GM12878 (cell line): ENCODE results near the gene DDX55. TPM values are rescaled to one million over a fixed set of nuclear protein-coding genes. Genes with fewer than 3 reads are reported as not detected.

Source experiments
- ATF7 ChIP-seq: fragments of 450-650 bp; IDR thresholded peaks from 2 replicates; pipeline ENCODE4 v1.6.1; 2016; ENCODE audit warnings: low read depth, mild to moderate bottlenecking
- EGR1 ChIP-seq, 2 experiments: IDR thresholded peaks; 1 replicate in 1 of 2; 2 replicates in 1 of 2; pipeline ENCODE4 v1.6.1; 2011 to 2012; ENCODE audit warnings: low read depth in 2 of 2, low read length in 2 of 2, borderline replicate concordance in 1 of 2, mild to moderate bottlenecking in 1 of 2, moderate library complexity in 1 of 2
- EP300 ChIP-seq, 2 experiments: fragments of 150-350 bp in 1 of 2; IDR thresholded peaks; 2 replicates each; pipeline ENCODE4 v1.6.1; 2011 to 2012; ENCODE audit warnings: low read depth in 2 of 2, low read length in 2 of 2, borderline replicate concordance in 1 of 2, improper control_type of control experiment in 1 of 2, inconsistent platforms in 1 of 2; ENCODE audit not compliant: control insufficient read depth in 1 of 2
- HDGF ChIP-seq: fragments of 450-650 bp; IDR thresholded peaks from 2 replicates; pipeline ENCODE4 v1.6.1; 2016; ENCODE audit warnings: antibody characterized with exemption
- KAT2A ChIP-seq: conservative IDR thresholded peaks from 2 replicates; pipeline ENCODE4 v1.6.1; 2011; ENCODE audit warnings: low read depth, low read length; ENCODE audit not compliant: control insufficient read depth
- LARP7 ChIP-seq: fragments of 450-650 bp; IDR thresholded peaks from 2 replicates; pipeline ENCODE4 v1.6.1; 2017; ENCODE audit warnings: mild to moderate bottlenecking
- PAX8 ChIP-seq: fragments of 450-650 bp; IDR thresholded peaks from 2 replicates; pipeline ENCODE4 v1.6.1; 2017; ENCODE audit warnings: mild to moderate bottlenecking, moderate library complexity
- RB1 ChIP-seq: fragments of 450-650 bp; formaldehyde crosslinking; IDR thresholded peaks from 2 replicates; pipeline ENCODE4 v1.6.1; 2017; ENCODE audit warnings: mild to moderate bottlenecking, borderline replicate concordance
- RCOR1 ChIP-seq: conservative IDR thresholded peaks from 2 replicates; pipeline ENCODE4 v1.6.1; 2012; ENCODE audit warnings: low read depth, low read length, improper control_type of control experiment
- RELA ChIP-seq: fragments of 450-650 bp; IDR thresholded peaks from 2 replicates; pipeline ENCODE4 v1.8.0; 2014; ENCODE audit warnings: borderline replicate concordance; ENCODE audit not compliant: partially characterized antibody
- SREBF1 ChIP-seq: IDR thresholded peaks from 2 replicates; pipeline ENCODE4 v1.6.1; 2012; ENCODE audit warnings: mild to moderate bottlenecking, low read length
- ZSCAN29 ChIP-seq: fragments of 450-650 bp; IDR thresholded peaks from 2 replicates; pipeline ENCODE4 v1.6.1; 2017; ENCODE audit warnings: mild to moderate bottlenecking, moderate library complexity
- polyA plus RNA-seq, 11 experiments: library from polyadenylated mRNA; depleted of rRNA in 4 of 11; unstranded in 6 of 11; stranded (reverse) in 5 of 11; fragments of >200 nt; fragmentation: Nextera tagmentation in 4 of 11; fragmentation: Illumina TruSeq in 1 of 11; extraction: Ambion mirVana in 4 of 11; extraction: Trizol in 1 of 11; gene quantifications; 1 replicate in 1 of 11; 2 replicates in 10 of 11; pipeline versions ENCODE4 v1.2.1 to v1.2.3, GENCODE V29; 2011 to 2016; ENCODE audit warnings: inconsistent platforms in 2 of 11, missing spikeins in 2 of 11, low read depth in 1 of 11
- total RNA-seq, 4 experiments: library from RNA; depleted of rRNA in 3 of 4; stranded (reverse); fragments of >200 nt in 3 of 4; fragmentation: Illumina TruSeq in 1 of 4; extraction: Trizol in 1 of 4; gene quantifications; 2 replicates each; pipeline versions ENCODE4 v1.2.1 to v1.2.3, GENCODE V29; 2013 to 2021
- TF ChIP-seq, protein P1 (sequence below): fragments of 450-650 bp; formaldehyde crosslinking; IDR thresholded peaks from 2 replicates; pipeline ENCODE4 v1.4.0; 2022; ENCODE audit warnings: mild to moderate bottlenecking, moderate library complexity
- TF ChIP-seq, protein P2 (sequence below): IDR thresholded peaks from 2 replicates; pipeline ENCODE4 v1.6.1; 2011; ENCODE audit warnings: low read depth, mild to moderate bottlenecking, low read length, moderate library complexity, borderline replicate concordance; ENCODE audit errors: extremely low read depth
- TF ChIP-seq, protein P3 (sequence below): IDR thresholded peaks from 2 replicates; pipeline ENCODE4 v1.6.1; 2012; ENCODE audit warnings: mild to moderate bottlenecking, low read depth, low read length
- TF ChIP-seq, protein P4 (sequence below): IDR thresholded peaks from 2 replicates; pipeline ENCODE4 v1.6.1; 2011; ENCODE audit warnings: borderline replicate concordance, low read depth, mild to moderate bottlenecking, moderate library complexity, low read length; ENCODE audit not compliant: insufficient read depth, poor library complexity, severe bottlenecking
- TF ChIP-seq, protein P5 (sequence below): IDR thresholded peaks from 2 replicates; pipeline ENCODE4 v1.6.1; 2012; ENCODE audit warnings: low read depth, low read length, improper control_type of control experiment

DDX55 gene
- total and polyA plus RNA-seq, 10 of the 15 experiments (the other 5 are each of a cell fraction or from before 2014, with no cell fraction given): 4.5 to 42.4 (median 33.4) TPM

DNA sequence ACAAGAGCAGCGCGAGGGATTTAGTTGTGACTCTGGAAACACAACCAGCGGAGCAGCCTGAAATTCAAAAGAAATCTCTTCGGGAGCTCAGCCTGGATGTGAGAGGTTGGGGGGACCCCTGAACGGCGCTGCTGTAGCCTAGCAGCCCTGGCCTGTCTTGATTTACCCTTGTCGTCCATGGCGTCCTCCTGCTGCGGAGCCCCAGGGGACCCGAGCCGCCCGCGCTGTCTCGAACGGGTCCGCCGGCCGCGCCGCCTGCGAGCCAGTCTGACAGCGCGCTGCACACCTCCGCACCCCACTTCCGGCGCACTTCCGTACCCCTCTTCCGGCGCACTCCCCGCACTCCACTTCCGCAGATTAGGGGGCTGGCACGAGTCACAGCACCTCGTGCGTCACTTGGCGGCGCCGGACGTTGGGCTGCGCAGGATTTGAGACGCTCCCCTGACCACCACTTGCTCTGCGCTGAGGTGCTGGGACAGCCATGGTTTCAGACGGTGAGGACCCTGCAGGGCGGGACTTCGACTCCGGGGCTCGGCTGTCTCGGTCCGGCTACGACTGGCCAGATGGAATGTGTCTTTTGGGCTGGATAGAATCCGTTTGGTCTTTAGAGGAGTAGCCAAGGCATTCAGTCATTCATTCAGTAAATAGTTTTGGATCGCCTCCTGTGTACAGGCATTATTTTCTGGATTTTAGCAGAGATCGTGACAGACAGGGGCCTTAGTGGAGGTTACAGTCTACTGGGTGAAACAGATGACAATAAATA lies 31.7 kb downstream of the DDX55 start, which contains the start of the genes EIF2B1 and GTF2H3 (continued):
- TF ChIP-seq, protein P1, sequence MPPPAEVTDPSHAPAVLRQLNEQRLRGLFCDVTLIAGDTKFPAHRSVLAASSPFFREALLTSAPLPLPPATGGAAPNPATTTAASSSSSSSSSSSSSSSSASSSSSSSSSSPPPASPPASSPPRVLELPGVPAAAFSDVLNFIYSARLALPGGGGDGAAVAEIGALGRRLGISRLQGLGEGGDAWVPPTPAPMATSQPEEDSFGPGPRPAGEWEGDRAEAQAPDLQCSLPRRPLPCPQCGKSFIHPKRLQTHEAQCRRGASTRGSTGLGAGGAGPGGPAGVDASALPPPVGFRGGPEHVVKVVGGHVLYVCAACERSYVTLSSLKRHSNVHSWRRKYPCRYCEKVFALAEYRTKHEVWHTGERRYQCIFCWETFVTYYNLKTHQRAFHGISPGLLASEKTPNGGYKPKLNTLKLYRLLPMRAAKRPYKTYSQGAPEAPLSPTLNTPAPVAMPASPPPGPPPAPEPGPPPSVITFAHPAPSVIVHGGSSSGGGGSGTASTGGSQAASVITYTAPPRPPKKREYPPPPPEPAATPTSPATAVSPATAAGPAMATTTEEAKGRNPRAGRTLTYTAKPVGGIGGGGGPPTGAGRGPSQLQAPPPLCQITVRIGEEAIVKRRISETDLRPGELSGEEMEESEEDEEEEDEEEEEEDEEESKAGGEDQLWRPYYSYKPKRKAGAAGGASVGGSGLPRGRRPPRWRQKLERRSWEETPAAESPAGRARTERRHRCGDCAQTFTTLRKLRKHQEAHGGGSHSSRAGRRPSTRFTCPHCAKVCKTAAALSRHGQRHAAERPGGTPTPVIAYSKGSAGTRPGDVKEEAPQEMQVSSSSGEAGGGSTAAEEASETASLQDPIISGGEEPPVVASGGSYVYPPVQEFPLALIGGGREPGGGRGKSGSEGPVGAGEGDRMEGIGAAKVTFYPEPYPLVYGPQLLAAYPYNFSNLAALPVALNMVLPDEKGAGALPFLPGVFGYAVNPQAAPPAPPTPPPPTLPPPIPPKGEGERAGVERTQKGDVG (CRISPR knock-in tag): no peak
- TF ChIP-seq SREBF1 (no peak), ATF7 (peak; percentile 27; the same call in 1 of the 2 replicates), RCOR1 (no peak), LARP7 (peak; percentile 82), HDGF (peak; percentile 87; the same call in 1 of the 2 replicates), ZSCAN29 (no peak), EGR1 (IDR thresholded peaks at IDR 0.05; ENCODE audit: borderline replicate concordance in 1 of 2, low read depth in 2 of 2, low read length in 2 of 2) (peak; percentile 65 to 91), RELA (peak; percentile 92), PAX8 (no peak), RB1 (peak; percentile 55; the same call in 1 of the 2 replicates), EP300 (IDR thresholded peaks at IDR 0.05; ENCODE audit: borderline replicate concordance in 1 of 2, control insufficient read depth in 1 of 2, low read depth in 2 of 2, low read length in 2 of 2) (peak in 1 of 2 experiments; percentile 61; a peak in 1 of 4 replicates), KAT2A (no peak)
- TF ChIP-seq, protein P2, sequence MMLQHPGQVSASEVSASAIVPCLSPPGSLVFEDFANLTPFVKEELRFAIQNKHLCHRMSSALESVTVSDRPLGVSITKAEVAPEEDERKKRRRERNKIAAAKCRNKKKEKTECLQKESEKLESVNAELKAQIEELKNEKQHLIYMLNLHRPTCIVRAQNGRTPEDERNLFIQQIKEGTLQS: peak; percentile 96
- TF ChIP-seq, protein P3, sequence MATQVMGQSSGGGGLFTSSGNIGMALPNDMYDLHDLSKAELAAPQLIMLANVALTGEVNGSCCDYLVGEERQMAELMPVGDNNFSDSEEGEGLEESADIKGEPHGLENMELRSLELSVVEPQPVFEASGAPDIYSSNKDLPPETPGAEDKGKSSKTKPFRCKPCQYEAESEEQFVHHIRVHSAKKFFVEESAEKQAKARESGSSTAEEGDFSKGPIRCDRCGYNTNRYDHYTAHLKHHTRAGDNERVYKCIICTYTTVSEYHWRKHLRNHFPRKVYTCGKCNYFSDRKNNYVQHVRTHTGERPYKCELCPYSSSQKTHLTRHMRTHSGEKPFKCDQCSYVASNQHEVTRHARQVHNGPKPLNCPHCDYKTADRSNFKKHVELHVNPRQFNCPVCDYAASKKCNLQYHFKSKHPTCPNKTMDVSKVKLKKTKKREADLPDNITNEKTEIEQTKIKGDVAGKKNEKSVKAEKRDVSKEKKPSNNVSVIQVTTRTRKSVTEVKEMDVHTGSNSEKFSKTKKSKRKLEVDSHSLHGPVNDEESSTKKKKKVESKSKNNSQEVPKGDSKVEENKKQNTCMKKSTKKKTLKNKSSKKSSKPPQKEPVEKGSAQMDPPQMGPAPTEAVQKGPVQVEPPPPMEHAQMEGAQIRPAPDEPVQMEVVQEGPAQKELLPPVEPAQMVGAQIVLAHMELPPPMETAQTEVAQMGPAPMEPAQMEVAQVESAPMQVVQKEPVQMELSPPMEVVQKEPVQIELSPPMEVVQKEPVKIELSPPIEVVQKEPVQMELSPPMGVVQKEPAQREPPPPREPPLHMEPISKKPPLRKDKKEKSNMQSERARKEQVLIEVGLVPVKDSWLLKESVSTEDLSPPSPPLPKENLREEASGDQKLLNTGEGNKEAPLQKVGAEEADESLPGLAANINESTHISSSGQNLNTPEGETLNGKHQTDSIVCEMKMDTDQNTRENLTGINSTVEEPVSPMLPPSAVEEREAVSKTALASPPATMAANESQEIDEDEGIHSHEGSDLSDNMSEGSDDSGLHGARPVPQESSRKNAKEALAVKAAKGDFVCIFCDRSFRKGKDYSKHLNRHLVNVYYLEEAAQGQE: no peak
- TF ChIP-seq, protein P4, sequence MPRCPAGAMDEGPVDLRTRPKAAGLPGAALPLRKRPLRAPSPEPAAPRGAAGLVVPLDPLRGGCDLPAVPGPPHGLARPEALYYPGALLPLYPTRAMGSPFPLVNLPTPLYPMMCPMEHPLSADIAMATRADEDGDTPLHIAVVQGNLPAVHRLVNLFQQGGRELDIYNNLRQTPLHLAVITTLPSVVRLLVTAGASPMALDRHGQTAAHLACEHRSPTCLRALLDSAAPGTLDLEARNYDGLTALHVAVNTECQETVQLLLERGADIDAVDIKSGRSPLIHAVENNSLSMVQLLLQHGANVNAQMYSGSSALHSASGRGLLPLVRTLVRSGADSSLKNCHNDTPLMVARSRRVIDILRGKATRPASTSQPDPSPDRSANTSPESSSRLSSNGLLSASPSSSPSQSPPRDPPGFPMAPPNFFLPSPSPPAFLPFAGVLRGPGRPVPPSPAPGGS: peak; percentile 8
- TF ChIP-seq, protein P5, sequence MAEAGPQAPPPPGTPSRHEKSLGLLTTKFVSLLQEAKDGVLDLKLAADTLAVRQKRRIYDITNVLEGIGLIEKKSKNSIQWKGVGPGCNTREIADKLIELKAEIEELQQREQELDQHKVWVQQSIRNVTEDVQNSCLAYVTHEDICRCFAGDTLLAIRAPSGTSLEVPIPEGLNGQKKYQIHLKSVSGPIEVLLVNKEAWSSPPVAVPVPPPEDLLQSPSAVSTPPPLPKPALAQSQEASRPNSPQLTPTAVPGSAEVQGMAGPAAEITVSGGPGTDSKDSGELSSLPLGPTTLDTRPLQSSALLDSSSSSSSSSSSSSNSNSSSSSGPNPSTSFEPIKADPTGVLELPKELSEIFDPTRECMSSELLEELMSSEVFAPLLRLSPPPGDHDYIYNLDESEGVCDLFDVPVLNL: 0 out of 2 replicates have a peak, but pooled peaks have one; percentile 58
